Gastrocnemius medialis (tissue), 4 donors: Measurements from ENCODE around the gene ANKRD12. TPM values are rescaled to one million over a fixed set of nuclear protein-coding genes. Genes with fewer than 3 reads are reported as not detected.

Experiments used
- ATAC-seq, 2 donors: fragments of 150-250 bp; one replicate each; pipeline ENCODE4 v1.9.1; 2016
- DNase-seq, 2 donors: peaks; one replicate each; pipeline ENCODE4 v3.0.0-alpha.2; 2019
- H3K27ac ChIP-seq, 4 donors: fragments of 200-600 bp; sonication (generic); 1 replicate in 1 of 4; 2 replicates in 3 of 4; pipeline ENCODE4 v1.5.1; 2016 to 2018; ENCODE audit warnings: mild to moderate bottlenecking in 2 of 4, moderate library complexity in 1 of 4
- H3K27me3 ChIP-seq, 3 donors: fragments of 200-600 bp; sonication (generic) in 2 of 3; 1 replicate in 1 of 3; 2 replicates in 2 of 3; pipeline versions ENCODE4 v1.5.1 to v1.6.0; 2016 to 2019; ENCODE audit warnings: mild to moderate bottlenecking in 1 of 3, moderate library complexity in 1 of 3
- H3K36me3 ChIP-seq, 2 donors: fragments of 200-600 bp; sonication (generic) in 1 of 2; one replicate each; pipeline ENCODE4 v1.5.1; 2017 to 2018
- H3K4me1 ChIP-seq, 2 donors: fragments of 200-600 bp; sonication (generic) in 1 of 2; one replicate each; pipeline ENCODE4 v1.5.1; 2016 to 2017; ENCODE audit warnings: mild to moderate bottlenecking in 2 of 2
- H3K4me3 ChIP-seq, 4 donors: fragments of 200-600 bp; sonication (generic) in 3 of 4; 1 replicate in 1 of 4; 2 replicates in 3 of 4; pipeline ENCODE4 v1.5.1; 2016 to 2019; ENCODE audit warnings: mild to moderate bottlenecking in 2 of 4
- H3K9me3 ChIP-seq, 3 donors: fragments of 200-600 bp; sonication (generic) in 2 of 3; 1 replicate in 1 of 3; 2 replicates in 2 of 3; pipeline ENCODE4 v1.5.1; 2016 to 2019
- CTCF ChIP-seq, 5 experiments: fragments of 450-650 bp in 3 of 5; fragments of 200-600 bp in 2 of 5; sonication (generic) in 2 of 5; IDR thresholded peaks in 4 of 5; conservative IDR thresholded peaks in 1 of 5; 1 replicate in 4 of 5; 2 replicates in 1 of 5; pipeline ENCODE4 v1.5.1; 2016 to 2019; ENCODE audit warnings: antibody characterized with exemption in 5 of 5, mild to moderate bottlenecking in 3 of 5, moderate library complexity in 3 of 5
- POLR2A ChIP-seq, 2 donors: fragments of 450-650 bp; IDR thresholded peaks; one replicate each; pipeline ENCODE4 v1.6.1; 2017; ENCODE audit warnings: antibody characterized with exemption in 2 of 2, mild to moderate bottlenecking in 2 of 2, moderate library complexity in 2 of 2
- in situ Hi-C, 4 donors: fragments of 200-750 bp; cut with MboI; loops; one replicate each; pipeline versions ENCODE4 v1.15.0 to v1.8.0; 2017; ENCODE audit warnings: low sequenced_read_pairs in 4 of 4
- intact Hi-C: fragments of 100-400 bp; cut with DNase I; formaldehyde crosslinking; loops from one replicate; pipeline ENCODE4 v1.15.1; 2023; ENCODE audit warnings: low total_unique reads
- total RNA-seq, 4 donors: library from RNA; depleted of rRNA; stranded (reverse); fragments of >200 nt; gene quantifications; one replicate each; pipeline versions ENCODE4 v1.1.0 to v1.2.3, GENCODE V29; 2016

Gene ANKRD12
- total RNA-seq, 4 donors from 2014 or later = 26.9 to 40.1 (median 36.7) TPM

GRCh38 chr18:9104244-9104901, 32.2 kb upstream of the ANKRD12 start:
- ATAC-seq (no peak), DNase-seq (no peak)
- Histone ChIP-seq H3K27ac (peak overlapping the region; percentile 93 to 98 (median 96)), H3K36me3 (no peaks in the 10 kb centered on the region), H3K9me3 (no peaks in the 10 kb centered on the region), H3K4me3 (peak overlapping the region; percentile 73 to 89 (median 82)), H3K27me3 (no peaks in the 10 kb centered on the region), H3K4me1 (peaks cover 58 to 64% of the 10 kb centered on the region in 2 donors)
- in situ Hi-C loops = loop anchor here in 2 of 4 donors (5.0 to 25.0 kb wide), 2 partner anchors 33 to 1867 kb away; partner anchors contain the start of genes ANKRD12 (in 1 of the 2) and LRRC30 (in 1 of the 2)
- TF ChIP-seq POLR2A (IDR thresholded peaks at IDR 0.05) (no peak), CTCF (IDR thresholded peaks at IDR 0.05 in 4 of 5, conservative IDR thresholded peaks at IDR 0.05 in 1 of 5) (no peak)
- intact Hi-C loops = no loop called here

GRCh38 chr18:9105420-9105819, 31.2 kb upstream of the ANKRD12 start:
- H3K27ac ChIP-seq = peak overlapping the region; percentile 93 to 98 (median 96)
- DNase-seq = no peak
- intact Hi-C loops (no loop called here), in situ Hi-C loops (loop anchor here in 1 of 4 donors (25.0 kb wide), 1 partner anchor 1868 kb away; the partner anchor contains the start of gene LRRC30)
- no peaks in the 10 kb centered on the region for H3K36me3 ChIP-seq
- H3K9me3 ChIP-seq = no peaks in the 10 kb centered on the region
- TF ChIP-seq POLR2A (IDR thresholded peaks at IDR 0.05) (no peak), CTCF (IDR thresholded peaks at IDR 0.05 in 4 of 5, conservative IDR thresholded peaks at IDR 0.05 in 1 of 5) (no peak)
- H3K4me1 ChIP-seq = peaks cover 68 to 74% of the 10 kb centered on the region in 2 donors
- no peak for ATAC-seq
- no peaks in the 10 kb centered on the region for H3K27me3 ChIP-seq
- peak overlapping the region; percentile 0 to 89 (median 76) for H3K4me3 ChIP-seq

GRCh38 chr18:9106094-9106493, 30.5 kb upstream of the ANKRD12 start:
- in situ Hi-C loops (loop anchor here in 1 of 4 donors (25.0 kb wide), 1 partner anchor 1869 kb away; the partner anchor contains the start of gene LRRC30), intact Hi-C loops (no loop called here)
- Histone ChIP-seq H3K27ac (peak overlapping the region; percentile 93 to 98 (median 96)), H3K4me3 (peak overlapping the region; percentile 0 to 89 (median 76)), H3K27me3 (no peaks in the 10 kb centered on the region), H3K9me3 (no peaks in the 10 kb centered on the region), H3K4me1 (peaks cover 75 to 81% of the 10 kb centered on the region in 2 donors), H3K36me3 (no peaks in the 10 kb centered on the region)
- DNase-seq (no peak), ATAC-seq (no peak)
- TF ChIP-seq POLR2A (IDR thresholded peaks at IDR 0.05) (no peak), CTCF (IDR thresholded peaks at IDR 0.05 in 4 of 5, conservative IDR thresholded peaks at IDR 0.05 in 1 of 5) (no peak)

GRCh38 chr18:9106800-9107584, 29.6 kb upstream of the ANKRD12 start:
- peak overlapping the region in 1 of 4 donors; percentile 78 for H3K4me3 ChIP-seq
- no peaks in the 10 kb centered on the region for H3K27me3 ChIP-seq
- DNase-seq (no peak), ATAC-seq (no peak)
- no peaks in the 10 kb centered on the region for H3K36me3 ChIP-seq
- intact Hi-C loops (no loop called here), in situ Hi-C loops (loop anchor here in 1 of 4 donors (25.0 kb wide), 1 partner anchor 1870 kb away; the partner anchor contains the start of gene LRRC30)
- TF ChIP-seq POLR2A (IDR thresholded peaks at IDR 0.05) (no peak), CTCF (IDR thresholded peaks at IDR 0.05 in 4 of 5, conservative IDR thresholded peaks at IDR 0.05 in 1 of 5) (no peak)
- no peaks in the 10 kb centered on the region for H3K9me3 ChIP-seq
- H3K27ac ChIP-seq = peak overlapping the region; percentile 93 to 98 (median 96)
- H3K4me1 ChIP-seq = peaks cover 76 to 79% of the 10 kb centered on the region in 2 donors
